H7 (cell line): ENCODE results near the gene TMEM132A. TPM values are rescaled to one million over a fixed set of nuclear protein-coding genes. Genes with fewer than 3 reads are reported as not detected.

Experiments
- DNase-seq: peaks from one replicate; pipeline ENCODE4 v3.0.0; 2012
- H3K27me3 ChIP-seq: 2 replicates; pipeline ENCODE4 v1.6.0; 2011; ENCODE audit warnings: mild to moderate bottlenecking, low read length; ENCODE audit not compliant: control insufficient read depth, insufficient read depth
- H3K36me3 ChIP-seq: replicated peaks from 2 replicates; pipeline ENCODE4 v1.5.1; 2011; ENCODE audit warnings: low read length; ENCODE audit not compliant: control insufficient read depth, insufficient read depth
- H3K4me3 ChIP-seq: 2 replicates; pipeline ENCODE4 v1.5.1; 2011; ENCODE audit warnings: low read depth, mild to moderate bottlenecking, control low read depth, low read length, moderate library complexity; ENCODE audit not compliant: insufficient read depth
- total RNA-seq: library from RNA; depleted of rRNA; stranded (reverse); fragments of >200 nt; shearing (Covaris generic); gene quantifications from 2 replicates; pipeline ENCODE4 v1.2.3, GENCODE V29; 2014; rRNA removed

The TMEM132A gene
- total RNA-seq, 1 experiment from 2014 or later: 66.0 TPM

DNA sequence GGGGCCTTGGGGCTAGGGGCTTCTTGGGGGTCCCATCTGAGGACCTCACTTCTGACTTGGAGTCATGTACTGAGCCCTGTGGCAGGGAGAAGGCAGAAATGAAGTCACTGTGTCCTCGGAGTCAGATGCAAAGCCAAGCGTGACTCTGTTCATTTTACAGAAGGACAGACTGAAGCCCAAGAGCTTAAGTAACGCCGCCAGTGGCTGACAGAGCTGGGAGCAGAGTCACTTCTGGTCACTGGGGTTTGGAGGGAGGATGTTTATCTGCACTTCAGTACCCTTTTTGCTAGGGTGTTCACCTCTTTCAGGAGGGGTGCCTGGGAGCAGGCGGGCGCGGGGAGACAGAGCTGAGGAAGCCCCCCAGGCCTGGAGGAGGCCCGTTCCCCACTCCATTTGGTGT, 57.9 kb downstream of the TMEM132A start:
- no peak for DNase-seq
- no peak overlapping the region for H3K4me3 ChIP-seq
- no peaks in the 10 kb centered on the region for H3K27me3 ChIP-seq
- no peaks in the 10 kb centered on the region for H3K36me3 ChIP-seq

DNA sequence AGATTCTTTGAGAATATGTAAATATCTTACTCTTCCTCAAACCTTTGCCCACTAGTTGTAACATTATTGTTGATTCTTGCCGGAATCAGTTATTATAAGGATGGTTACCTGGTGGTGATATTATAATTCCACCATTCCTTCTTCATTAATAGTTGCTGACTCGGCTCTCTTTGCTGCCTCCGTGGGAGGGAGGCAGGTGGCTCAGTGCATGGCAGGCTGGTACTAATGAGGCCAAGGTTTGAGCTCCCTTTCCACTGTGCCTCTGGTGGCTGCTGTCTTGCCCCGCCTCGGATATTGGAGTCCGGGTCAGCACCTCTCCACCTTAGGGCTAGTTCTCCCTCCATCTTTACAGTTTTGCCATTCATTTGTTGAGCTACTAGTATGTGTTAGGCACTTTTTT, 59.9 kb downstream of the TMEM132A start:
- H3K27me3 ChIP-seq: no peaks in the 10 kb centered on the region
- no peaks in the 10 kb centered on the region for H3K36me3 ChIP-seq
- DNase-seq: no peak
- H3K4me3 ChIP-seq: no peak overlapping the region

- Histone ChIP-seq H3K4me3 (no peak overlapping the region), H3K36me3 (no peaks in the 10 kb centered on the region), H3K27me3 (no peaks in the 10 kb centered on the region)
- DNase-seq: peak; percentile 55
These were observed 60.4 kb downstream of the TMEM132A start for GRCh38 chr11:60984636-60985035.

DNA sequence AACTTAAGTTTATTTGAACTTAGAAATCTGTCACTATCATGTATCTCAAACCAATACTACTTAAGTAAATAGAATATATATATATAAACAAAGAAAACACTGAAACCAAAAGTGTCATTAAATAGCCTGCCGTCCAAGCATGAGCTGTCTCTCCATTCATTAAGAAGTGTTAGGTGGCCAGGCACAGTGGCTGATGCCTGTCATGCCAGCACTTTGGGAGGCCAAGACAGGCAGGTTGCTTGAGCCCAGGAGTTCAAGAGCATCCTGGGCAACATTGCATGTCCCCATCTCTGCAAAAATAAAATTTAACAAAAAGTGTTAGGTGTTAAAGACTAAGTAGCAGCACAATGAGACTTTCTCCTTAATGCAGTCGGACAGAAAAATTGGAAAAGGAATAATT, 61.2 kb downstream of the TMEM132A start:
- Histone ChIP-seq H3K36me3 (no peaks in the 10 kb centered on the region), H3K27me3 (no peaks in the 10 kb centered on the region), H3K4me3 (no peak overlapping the region)
- DNase-seq: no peak

GRCh38 chr11:60985991-60986915, 62.0 kb downstream of the TMEM132A start:
- no peaks in the 10 kb centered on the region for H3K27me3 ChIP-seq
- no peak overlapping the region for H3K4me3 ChIP-seq
- no peaks in the 10 kb centered on the region for H3K36me3 ChIP-seq
- DNase-seq: no peak

Other genes starting within 250 kb of the TMEM132A start
- not detected in 2 replicates for gene MS4A8, start 224.8 kb upstream of the TMEM132A start, total RNA-seq
- not detected in 2 replicates for gene MS4A18, start 199.7 kb upstream of the TMEM132A start, total RNA-seq
- gene MS4A15, start 167.6 kb upstream of the TMEM132A start, total RNA-seq: 0.10 TPM in 1 of 2 replicates, not detected in the other
- gene MS4A10, start 139.1 kb upstream of the TMEM132A start, total RNA-seq: not detected in 2 replicates
- 17.6 and 19.4 TPM in 2 replicates for gene CCDC86, start 82.3 kb upstream of the TMEM132A start, total RNA-seq
- 0.03 and 0.44 TPM in 2 replicates for gene PTGDR2, start 68.5 kb upstream of the TMEM132A start, total RNA-seq
- gene ZP1, start 56.9 kb upstream of the TMEM132A start, total RNA-seq: not detected in 2 replicates
- 93.8 and 123 TPM in 2 replicates for gene PRPF19, start 17.9 kb upstream of the TMEM132A start, total RNA-seq
- 30.6 and 35.1 TPM in 2 replicates for gene TMEM109, start 10.3 kb upstream of the TMEM132A start, total RNA-seq
- 2.7 and 6.1 TPM in 2 replicates for gene SLC15A3, start 27.7 kb downstream of the TMEM132A start, total RNA-seq
- not detected in 2 replicates for gene CD6, start 47.2 kb downstream of the TMEM132A start, total RNA-seq
- not detected in 2 replicates for gene CD5, start 178.0 kb downstream of the TMEM132A start, total RNA-seq
- 22.1 and 25.5 TPM in 2 replicates for gene VPS37C, start 237.0 kb downstream of the TMEM132A start, total RNA-seq